ENCODE data around the gene CDK5RAP2. TPM values are rescaled to one million over a fixed set of nuclear protein-coding genes. Genes with fewer than 3 reads are reported as not detected.

CDK5RAP2 gene
- total RNA-seq, 1 experiment from 2014 or later = 50.0 TPM

GRCh38 chr9:120574473-120574872, 5.5 kb downstream of the CDK5RAP2 start:
- ChIA-PET CTCF (no interaction called here), POLR2A (interaction anchor here (1.0 kb wide), 1 partner anchor 9 kb away, joined by 3 read pairs; no protein-coding TSS in a partner anchor)
- no peak overlapping the region for H3K4me3 Mint-ChIP-seq (ENCODE audit: unreplicated experiment)
- DNase-seq (ENCODE audit: unreplicated experiment) = no peak
- no peaks in the 10 kb centered on the region for H3K9me3 Mint-ChIP-seq (ENCODE audit: unreplicated experiment)
- H3K27ac Mint-ChIP-seq (ENCODE audit: low read depth, unreplicated experiment) = no peak overlapping the region
- intact Hi-C loops (cut with micrococcal nuclease) = no loop called here
- no TSS peak for BruUV-seq (replicated peaks)
- no peak for TF ChIP-seq CTCF (IDR thresholded peaks at IDR 0.05; ENCODE audit: unreplicated experiment)
- H3K27me3 Mint-ChIP-seq (ENCODE audit: insufficient read depth, unreplicated experiment) = no peaks in the 10 kb centered on the region
- no peaks in the 10 kb centered on the region for H3K4me1 Mint-ChIP-seq (ENCODE audit: insufficient read depth, unreplicated experiment)
- peaks cover 25% of the 10 kb centered on the region for H3K36me3 Mint-ChIP-seq (ENCODE audit: insufficient read depth, unreplicated experiment)

- BruUV-seq (replicated peaks) = no TSS peak
- Mint-ChIP-seq H3K27ac (ENCODE audit: low read depth, unreplicated experiment) (no peak overlapping the region), H3K9me3 (ENCODE audit: unreplicated experiment) (no peaks in the 10 kb centered on the region), H3K36me3 (ENCODE audit: insufficient read depth, unreplicated experiment) (peaks cover 34% of the 10 kb centered on the region), H3K27me3 (ENCODE audit: insufficient read depth, unreplicated experiment) (no peaks in the 10 kb centered on the region), H3K4me3 (ENCODE audit: unreplicated experiment) (no peak overlapping the region), H3K4me1 (ENCODE audit: insufficient read depth, unreplicated experiment) (no peaks in the 10 kb centered on the region)
- intact Hi-C loops (cut with micrococcal nuclease) = no loop called here
- POLR2A ChIA-PET = no interaction called here
- TF ChIP-seq CTCF (IDR thresholded peaks at IDR 0.05; ENCODE audit: unreplicated experiment) = no peak
- DNase-seq (ENCODE audit: unreplicated experiment) = no peak
- CTCF ChIA-PET = no interaction called here
These were observed 7.5 kb downstream of the CDK5RAP2 start for GRCh38 chr9:120572472-120572871.

GRCh38 chr9:120571443-120572257, 8.3 kb downstream of the CDK5RAP2 start:
- Mint-ChIP-seq H3K9me3 (ENCODE audit: unreplicated experiment) (no peaks in the 10 kb centered on the region), H3K4me1 (ENCODE audit: insufficient read depth, unreplicated experiment) (no peaks in the 10 kb centered on the region), H3K27me3 (ENCODE audit: insufficient read depth, unreplicated experiment) (no peaks in the 10 kb centered on the region), H3K36me3 (ENCODE audit: insufficient read depth, unreplicated experiment) (peaks cover 39% of the 10 kb centered on the region), H3K4me3 (ENCODE audit: unreplicated experiment) (no peak overlapping the region), H3K27ac (ENCODE audit: low read depth, unreplicated experiment) (no peak overlapping the region)
- TF ChIP-seq CTCF (IDR thresholded peaks at IDR 0.05; ENCODE audit: unreplicated experiment) = no peak
- intact Hi-C loops (cut with micrococcal nuclease) = no loop called here
- POLR2A ChIA-PET = interaction anchor here (1.2 kb wide), 1 partner anchor 15 kb away, joined by 4 read pairs; no protein-coding TSS in a partner anchor
- no peak for DNase-seq (ENCODE audit: unreplicated experiment)
- CTCF ChIA-PET = interaction anchor here (0.6 to 1.0 kb wide), 4 partner anchors 9 to 1434 kb away, joined by 3 read pairs; no protein-coding TSS in a partner anchor
- no TSS peak for BruUV-seq (replicated peaks)

GRCh38 chr9:120570296-120570695, 9.7 kb downstream of the CDK5RAP2 start:
- H3K36me3 Mint-ChIP-seq (ENCODE audit: insufficient read depth, unreplicated experiment) = peaks cover 46% of the 10 kb centered on the region
- BruUV-seq (replicated peaks) = no TSS peak
- TF ChIP-seq CTCF (IDR thresholded peaks at IDR 0.05; ENCODE audit: unreplicated experiment) = no peak
- POLR2A ChIA-PET = no interaction called here
- CTCF ChIA-PET = interaction anchor here (0.6 kb wide), 1 partner anchor 641 kb away, joined by 4 read pairs; no protein-coding TSS in a partner anchor
- DNase-seq (ENCODE audit: unreplicated experiment) = no peak
- H3K4me1 Mint-ChIP-seq (ENCODE audit: insufficient read depth, unreplicated experiment) = no peaks in the 10 kb centered on the region
- H3K9me3 Mint-ChIP-seq (ENCODE audit: unreplicated experiment) = no peaks in the 10 kb centered on the region
- no peak overlapping the region for H3K27ac Mint-ChIP-seq (ENCODE audit: low read depth, unreplicated experiment)
- intact Hi-C loops (cut with micrococcal nuclease) = no loop called here
- no peaks in the 10 kb centered on the region for H3K27me3 Mint-ChIP-seq (ENCODE audit: insufficient read depth, unreplicated experiment)
- H3K4me3 Mint-ChIP-seq (ENCODE audit: unreplicated experiment) = no peak overlapping the region
